HL-60 (cell line): ENCODE measurements around the gene INPP5E.

Source experiments
- GABPA ChIP-seq: IDR thresholded peaks from 2 replicates; pipeline ENCODE4 v1.6.1; 2012; ENCODE audit warnings: low read depth
- POLR2AphosphoS5 ChIP-seq: IDR thresholded peaks from 2 replicates; pipeline ENCODE4 v1.6.1; 2012; ENCODE audit warnings: low read depth
- SPI1 ChIP-seq: IDR thresholded peaks from 2 replicates; pipeline ENCODE4 v1.6.1; 2012; ENCODE audit warnings: low read depth, mild to moderate bottlenecking, borderline replicate concordance
- TF ChIP-seq, protein P1 (sequence below): IDR thresholded peaks from one replicate; pipeline ENCODE4 v1.5.1; 2011; ENCODE audit warnings: low read length, control low read depth, inconsistent platforms; ENCODE audit not compliant: insufficient read depth
- TF ChIP-seq, protein P2 (sequence below): IDR thresholded peaks from 2 replicates; pipeline ENCODE4 v1.6.1; 2012; ENCODE audit warnings: low read depth; ENCODE audit not compliant: insufficient replicate concordance

DNA sequence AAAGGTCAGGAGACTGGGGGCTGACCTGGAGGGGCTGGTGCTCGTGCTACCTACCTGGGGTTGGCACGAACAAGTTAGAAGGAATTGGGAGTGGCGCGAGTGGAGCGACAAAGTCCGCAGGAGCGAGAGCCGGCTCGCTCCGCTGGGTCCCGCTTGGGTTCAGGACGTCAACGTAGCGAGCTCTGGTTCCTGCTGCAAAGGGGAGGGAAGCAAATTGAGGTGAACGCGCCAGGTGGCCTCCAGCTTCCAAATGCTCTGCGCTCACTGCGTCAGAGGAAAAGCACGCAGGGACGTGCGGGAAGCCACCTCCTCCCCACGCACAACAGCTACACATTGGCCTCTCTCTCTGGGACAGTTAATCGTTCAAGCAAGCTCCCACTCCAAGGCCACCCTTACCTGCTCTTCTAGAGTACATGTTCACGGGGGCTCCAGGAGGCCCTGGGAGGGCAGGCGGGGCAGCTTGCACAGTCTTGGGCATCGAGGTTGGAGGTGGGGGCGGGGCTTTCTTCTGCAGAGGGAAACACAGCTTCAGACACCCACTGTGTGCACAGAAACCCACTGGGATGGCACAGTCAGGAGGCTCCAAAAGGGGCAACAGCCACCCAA lies 7.6 kb upstream of the INPP5E start:
- TF ChIP-seq, protein P1, sequence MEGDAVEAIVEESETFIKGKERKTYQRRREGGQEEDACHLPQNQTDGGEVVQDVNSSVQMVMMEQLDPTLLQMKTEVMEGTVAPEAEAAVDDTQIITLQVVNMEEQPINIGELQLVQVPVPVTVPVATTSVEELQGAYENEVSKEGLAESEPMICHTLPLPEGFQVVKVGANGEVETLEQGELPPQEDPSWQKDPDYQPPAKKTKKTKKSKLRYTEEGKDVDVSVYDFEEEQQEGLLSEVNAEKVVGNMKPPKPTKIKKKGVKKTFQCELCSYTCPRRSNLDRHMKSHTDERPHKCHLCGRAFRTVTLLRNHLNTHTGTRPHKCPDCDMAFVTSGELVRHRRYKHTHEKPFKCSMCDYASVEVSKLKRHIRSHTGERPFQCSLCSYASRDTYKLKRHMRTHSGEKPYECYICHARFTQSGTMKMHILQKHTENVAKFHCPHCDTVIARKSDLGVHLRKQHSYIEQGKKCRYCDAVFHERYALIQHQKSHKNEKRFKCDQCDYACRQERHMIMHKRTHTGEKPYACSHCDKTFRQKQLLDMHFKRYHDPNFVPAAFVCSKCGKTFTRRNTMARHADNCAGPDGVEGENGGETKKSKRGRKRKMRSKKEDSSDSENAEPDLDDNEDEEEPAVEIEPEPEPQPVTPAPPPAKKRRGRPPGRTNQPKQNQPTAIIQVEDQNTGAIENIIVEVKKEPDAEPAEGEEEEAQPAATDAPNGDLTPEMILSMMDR = no peak
- TF ChIP-seq GABPA (no peak), POLR2AphosphoS5 (no peak), SPI1 (no peak)
- TF ChIP-seq, protein P2, sequence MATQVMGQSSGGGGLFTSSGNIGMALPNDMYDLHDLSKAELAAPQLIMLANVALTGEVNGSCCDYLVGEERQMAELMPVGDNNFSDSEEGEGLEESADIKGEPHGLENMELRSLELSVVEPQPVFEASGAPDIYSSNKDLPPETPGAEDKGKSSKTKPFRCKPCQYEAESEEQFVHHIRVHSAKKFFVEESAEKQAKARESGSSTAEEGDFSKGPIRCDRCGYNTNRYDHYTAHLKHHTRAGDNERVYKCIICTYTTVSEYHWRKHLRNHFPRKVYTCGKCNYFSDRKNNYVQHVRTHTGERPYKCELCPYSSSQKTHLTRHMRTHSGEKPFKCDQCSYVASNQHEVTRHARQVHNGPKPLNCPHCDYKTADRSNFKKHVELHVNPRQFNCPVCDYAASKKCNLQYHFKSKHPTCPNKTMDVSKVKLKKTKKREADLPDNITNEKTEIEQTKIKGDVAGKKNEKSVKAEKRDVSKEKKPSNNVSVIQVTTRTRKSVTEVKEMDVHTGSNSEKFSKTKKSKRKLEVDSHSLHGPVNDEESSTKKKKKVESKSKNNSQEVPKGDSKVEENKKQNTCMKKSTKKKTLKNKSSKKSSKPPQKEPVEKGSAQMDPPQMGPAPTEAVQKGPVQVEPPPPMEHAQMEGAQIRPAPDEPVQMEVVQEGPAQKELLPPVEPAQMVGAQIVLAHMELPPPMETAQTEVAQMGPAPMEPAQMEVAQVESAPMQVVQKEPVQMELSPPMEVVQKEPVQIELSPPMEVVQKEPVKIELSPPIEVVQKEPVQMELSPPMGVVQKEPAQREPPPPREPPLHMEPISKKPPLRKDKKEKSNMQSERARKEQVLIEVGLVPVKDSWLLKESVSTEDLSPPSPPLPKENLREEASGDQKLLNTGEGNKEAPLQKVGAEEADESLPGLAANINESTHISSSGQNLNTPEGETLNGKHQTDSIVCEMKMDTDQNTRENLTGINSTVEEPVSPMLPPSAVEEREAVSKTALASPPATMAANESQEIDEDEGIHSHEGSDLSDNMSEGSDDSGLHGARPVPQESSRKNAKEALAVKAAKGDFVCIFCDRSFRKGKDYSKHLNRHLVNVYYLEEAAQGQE = no peak
